IMR-90 (cell line): ENCODE results near the gene ZBED1. TPM values are rescaled to one million over a fixed set of nuclear protein-coding genes. Genes with fewer than 3 reads are reported as not detected.

Source experiments
- ATAC-seq: fragments of 200-7000 bp; cut with Tn5 transposase; 2 replicates; pipeline ENCODE4 v1.9.1; 2020; ENCODE audit warnings: low read depth, mild to moderate bottlenecking, moderate library complexity
- BruUV-seq: library from RNA; stranded (reverse); fragments of 400-500 nt; replicated peaks from 2 replicates; lab custom pipeline; 2021; lab: Mats Ljungman, UMichigan
- CTCF ChIA-PET: fragments of 300-600 bp; formaldehyde crosslinking; extraction: SDS; loops from one replicate; lab custom pipeline; 2021; ENCODE audit warnings: antibody characterized with exemption; lab: Yijun Ruan, JAX
- POLR2A ChIA-PET: fragments of 300-600 bp; sonication (Branson Sonifier 250); formaldehyde crosslinking; loops from one replicate; lab custom pipeline; 2022; ENCODE audit warnings: antibody characterized with exemption; ENCODE audit not compliant: unreplicated experiment; lab: Charles Lee
- DNase-seq: peaks from one replicate; pipeline ENCODE4 v3.0.0; 2013
- H2AFZ ChIP-seq: replicated peaks from 2 replicates; pipeline ENCODE3; 2013; ENCODE audit warnings: low read length, mild to moderate bottlenecking; ENCODE audit not compliant: poor library complexity
- H2AK5ac ChIP-seq: 2 replicates; pipeline ENCODE4 v1.6.1; 2013; ENCODE audit warnings: low read depth, low read length, inconsistent platforms
- H2AK9ac ChIP-seq: replicated peaks from 2 replicates; pipeline ENCODE3; 2013; ENCODE audit warnings: mild to moderate bottlenecking, low read depth, low read length, moderate library complexity; ENCODE audit not compliant: poor library complexity
- H2BK120ac ChIP-seq: 2 replicates; pipeline ENCODE4 v1.6.1; 2013; ENCODE audit warnings: low read depth, low read length, inconsistent platforms
- H2BK15ac ChIP-seq: 3 replicates; pipeline ENCODE4 v1.6.1; 2013; ENCODE audit warnings: low read depth, low read length, inconsistent platforms
- H2BK20ac ChIP-seq: 2 replicates; pipeline ENCODE4 v1.6.1; 2013; ENCODE audit warnings: low read depth, mild to moderate bottlenecking, inconsistent platforms, low read length, moderate library complexity
- H2BK5ac ChIP-seq: 2 replicates; pipeline ENCODE4 v1.6.1; 2013; ENCODE audit warnings: mild to moderate bottlenecking, low read depth, low read length, inconsistent platforms; ENCODE audit not compliant: poor library complexity, severe bottlenecking
- H3K14ac ChIP-seq: replicated peaks from 2 replicates; pipeline ENCODE4 v1.6.1; 2013; ENCODE audit warnings: low read depth, low read length, inconsistent platforms
- H3K18ac ChIP-seq: 2 replicates; pipeline ENCODE4 v1.6.1; 2013; ENCODE audit warnings: low read depth, low read length, control low read depth
- H3K23ac ChIP-seq: 2 replicates; pipeline ENCODE4 v1.6.1; 2013; ENCODE audit warnings: low read depth, low read length, inconsistent platforms
- H3K27ac ChIP-seq: 2 replicates; pipeline ENCODE4 v1.5.1; 2013; ENCODE audit warnings: mild to moderate bottlenecking, control low read depth, low read length; ENCODE audit not compliant: insufficient read depth
- H3K27me3 ChIP-seq: 2 replicates; pipeline ENCODE4 v1.6.1; 2013; ENCODE audit warnings: low read length; ENCODE audit not compliant: control insufficient read depth, insufficient read depth
- H3K36me3 ChIP-seq: 2 replicates; pipeline ENCODE4 v1.6.1; 2013; ENCODE audit warnings: low read length, mixed read lengths; ENCODE audit not compliant: control insufficient read depth, insufficient read depth
- H3K4ac ChIP-seq: 2 replicates; pipeline ENCODE4 v1.6.1; 2013; ENCODE audit warnings: low read depth, low read length, inconsistent platforms
- H3K4me1 ChIP-seq: 2 replicates; pipeline ENCODE4 v1.6.1; 2013; ENCODE audit warnings: low read length, mixed read lengths; ENCODE audit not compliant: control insufficient read depth, insufficient read depth
- H3K4me2 ChIP-seq: 2 replicates; pipeline ENCODE4 v1.6.1; 2013; ENCODE audit warnings: low read depth, mild to moderate bottlenecking, control low read depth, low read length, moderate library complexity
- H3K4me3 ChIP-seq: 2 replicates; pipeline ENCODE4 v1.5.1; 2013; ENCODE audit warnings: low read depth, mild to moderate bottlenecking, control low read depth, low read length, moderate library complexity; ENCODE audit not compliant: insufficient read depth
- H3K56ac ChIP-seq: 2 replicates; pipeline ENCODE4 v1.6.1; 2013; ENCODE audit warnings: low read length, inconsistent platforms; ENCODE audit not compliant: insufficient read depth; ENCODE audit errors: extremely low read depth
- H3K79me1 ChIP-seq, 2 experiments: 2 replicates each; pipeline ENCODE4 v1.6.1; 2013; ENCODE audit warnings: low read length in 2 of 2, inconsistent platforms in 1 of 2, low read depth in 1 of 2
- H3K9ac ChIP-seq: 2 replicates; pipeline ENCODE4 v1.6.1; 2013; ENCODE audit warnings: low read depth, low read length, control low read depth
- H3K9me1 ChIP-seq: 2 replicates; pipeline ENCODE4 v1.6.1; 2013; ENCODE audit warnings: low read length, inconsistent platforms; ENCODE audit not compliant: insufficient read depth
- H3K9me3 ChIP-seq: 2 replicates; pipeline ENCODE4 v1.6.1; 2013; ENCODE audit warnings: low read length; ENCODE audit not compliant: control insufficient read depth, insufficient read depth
- H4K20me1 ChIP-seq: 2 replicates; pipeline ENCODE4 v1.6.1; 2013; ENCODE audit warnings: low read length, inconsistent platforms; ENCODE audit not compliant: insufficient read depth
- H4K5ac ChIP-seq: 2 replicates; pipeline ENCODE4 v1.6.1; 2013; ENCODE audit warnings: mild to moderate bottlenecking, low read depth, low read length, control low read depth
- H4K8ac ChIP-seq, 2 experiments: 2 replicates each; pipeline ENCODE4 v1.6.1; 2013; ENCODE audit warnings: low read depth in 2 of 2, low read length in 2 of 2, control low read depth in 1 of 2, inconsistent platforms in 1 of 2
- H4K91ac ChIP-seq: 2 replicates; pipeline ENCODE4 v1.6.1; 2013; ENCODE audit warnings: low read depth, low read length, inconsistent platforms; ENCODE audit not compliant: insufficient read depth
- FOS ChIP-seq: fragments of 150-350 bp; IDR thresholded peaks from 2 replicates; pipeline ENCODE4 v1.6.1; 2016; ENCODE audit warnings: low read depth, low read length
- MAZ ChIP-seq: IDR thresholded peaks from 2 replicates; pipeline ENCODE4 v1.6.1; 2012; ENCODE audit warnings: low read depth, mild to moderate bottlenecking, low read length, improper control_type of control experiment, moderate library complexity, borderline replicate concordance
- POLR2A ChIP-seq: IDR thresholded peaks from 2 replicates; pipeline ENCODE4 v1.6.1; 2012; ENCODE audit warnings: mild to moderate bottlenecking, low read depth, low read length
- RAD21 ChIP-seq: IDR thresholded peaks from 2 replicates; pipeline ENCODE4 v1.6.1; 2012; ENCODE audit warnings: low read length, improper control_type of control experiment
- RCOR1 ChIP-seq: IDR thresholded peaks from 2 replicates; pipeline ENCODE4 v1.6.1; 2012; ENCODE audit warnings: mild to moderate bottlenecking, low read length, improper control_type of control experiment; ENCODE audit not compliant: insufficient replicate concordance
- WGBS, 2 experiments: methylation state at CpG; one replicate each; pipeline versions ENCODE4 v1.1.5 to v1.1.7; 2013; ENCODE audit warnings: missing lambda C conversion rate in 2 of 2; ENCODE audit not compliant: insufficient read length in 1 of 2; ENCODE audit errors: extremely low coverage in 2 of 2; 5-methylcytosine and 5-hydroxymethylcytosine counted together
- dilution Hi-C: fragments of 300-500 bp; cut with HindIII; formaldehyde crosslinking; loops from one replicate; pipeline ENCODE4 v1.14.3; 2018; ENCODE audit warnings: low sequenced_read_pairs; ENCODE audit not compliant: unreplicated experiment
- in situ Hi-C: fragments of 300-500 bp; cut with MboI; formaldehyde crosslinking; loops from 3 replicates; pipeline ENCODE4 v1.14.3; 2019; ENCODE audit warnings: low sequenced_read_pairs, inconsistent platforms, mixed read lengths
- intact Hi-C: fragments of 100-400 bp; cut with micrococcal nuclease; formaldehyde crosslinking; loops from 2 replicates; pipeline ENCODE4 v1.10.0; 2022
- polyA plus RNA-seq, 3 experiments: library from polyadenylated mRNA; depleted of rRNA; stranded (reverse); fragments of >200 nt; gene quantifications; 2 replicates each; pipeline ENCODE4 v1.2.3, GENCODE V29; 2012; ENCODE audit warnings: low replicate concordance in 1 of 3
- total RNA-seq: library from RNA; depleted of rRNA; stranded (reverse); fragments of >200 nt; gene quantifications from 2 replicates; pipeline ENCODE4 v1.2.3, GENCODE V29; 2012

Gene ZBED1
- total and polyA plus RNA-seq, 2 of the 4 experiments (the other 2 are of a cell fraction): 13.1 to 21.5 TPM

DNA sequence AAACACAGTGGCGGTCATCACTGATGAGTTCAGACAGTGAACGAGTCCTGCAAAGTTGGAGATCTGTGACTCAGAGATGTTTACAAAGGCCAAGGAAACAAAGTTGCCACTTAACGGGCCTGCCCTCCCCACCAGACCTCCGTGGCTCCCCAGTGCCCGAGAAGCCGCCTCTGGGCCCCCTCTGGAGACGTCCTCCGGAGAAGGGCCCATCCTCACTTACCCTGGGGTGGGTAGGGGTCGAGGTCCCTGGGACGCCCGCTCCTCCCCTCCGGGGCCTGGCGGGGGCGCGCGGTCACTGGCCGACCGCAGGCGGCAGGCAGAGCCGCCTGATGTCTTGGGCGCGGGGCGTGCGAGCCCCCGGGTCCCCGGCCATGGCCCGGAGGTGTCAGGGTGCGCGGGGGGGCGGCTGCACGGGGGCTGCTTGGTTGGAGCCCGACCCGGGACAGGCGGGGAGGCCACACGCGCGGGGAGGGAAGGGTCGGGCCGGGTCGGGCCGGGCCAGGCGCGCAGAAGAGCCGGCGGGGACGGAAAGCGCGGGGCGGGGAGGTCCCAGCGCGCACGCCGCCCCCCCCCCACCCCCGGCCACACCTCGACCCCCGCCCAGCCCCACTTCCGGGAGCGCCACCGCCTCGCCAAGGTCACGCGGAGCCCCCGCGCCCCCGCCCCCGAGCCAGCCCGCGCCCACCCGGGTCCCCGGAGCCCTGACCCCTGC lies 529 bp downstream of the ZBED1 start:
- intact Hi-C loops: no loop called here

More for the DNA sequence above, 529 bp downstream of the ZBED1 start:
- Histone ChIP-seq H3K14ac (peak overlapping the region; percentile 31; the same call in 1 of the 2 replicates), H3K9me1 (peaks cover 3% of the 10 kb centered on the region; the same call in 1 of the 2 replicates), H3K4me1 (peaks cover 12% of the 10 kb centered on the region), H3K56ac (no peak overlapping the region), H3K9ac (peak overlapping the region; percentile 86), H2BK120ac (no peak overlapping the region), H4K91ac (no peak overlapping the region), H3K27ac (peak overlapping the region; percentile 71), H3K9me3 (no peaks in the 10 kb centered on the region), H3K36me3 (peaks cover 5% of the 10 kb centered on the region), H3K4ac (peak overlapping the region; percentile 83), H2AK5ac (no peak overlapping the region), H3K23ac (no peak overlapping the region), H2AK9ac (peak overlapping the region; percentile 84), H3K4me3 (peak overlapping the region; percentile 68), H3K79me1 (peaks cover 5 to 30% of the 10 kb centered on the region in 2 experiments; a peak in 2 of 4 replicates), H4K20me1 (peaks cover 20% of the 10 kb centered on the region; the same call in 1 of the 2 replicates), H4K8ac (peak overlapping the region in 1 of 2 experiments; percentile 59; a peak in 1 of 4 replicates), H2BK15ac (no peak overlapping the region), H2BK20ac (no peak overlapping the region), H3K18ac (no peak overlapping the region; the same call in 1 of the 2 replicates), H2BK5ac (peak overlapping the region; percentile 65), H3K27me3 (no peaks in the 10 kb centered on the region), H3K4me2 (peak overlapping the region; percentile 90), H4K5ac (no peak overlapping the region), H2AFZ (peak overlapping the region; percentile 89)
- 5% methylated on average over 4 of the region's 70 CpGs; no CpG with 5 or more reads in 1 of the 2 experiments for WGBS, 2 experiments
- ChIA-PET POLR2A (no interaction called here), CTCF (no interaction called here)
- peak; percentile 61 for ATAC-seq
- TF ChIP-seq FOS: 0 out of 2 replicates have a peak, but pooled peaks have one; percentile 22
- TF ChIP-seq RAD21: no peak
- no peak for TF ChIP-seq POLR2A
- TF ChIP-seq RCOR1: peak; percentile 73
- 0 out of 2 replicates have a peak, but pooled peaks have one; percentile 8 for TF ChIP-seq MAZ
- in situ Hi-C loops (no loop called here), dilution Hi-C loops (no loop called here)
- BruUV-seq: no TSS peak
- DNase-seq: peak; percentile 65
